GM18870 (cell line): Measurements from ENCODE around the gene USP3.

Experiments used
- ATAC-seq: cut with Tn5 transposase; IDR thresholded peaks from one replicate; pipeline ENCODE4 v1.9.1; 2021; ENCODE audit warnings: moderate library complexity; ENCODE audit not compliant: unreplicated experiment

USP3 gene

GRCh38 chr15:63582718-63583426, 78.5 kb downstream of the USP3 start:
- ATAC-seq, result no peak

- no peak for ATAC-seq
These were observed 82.4 kb downstream of the USP3 start for GRCh38 chr15:63586790-63587189.

GRCh38 chr15:63587527-63587926, 83.1 kb downstream of the USP3 start:
- no peak for ATAC-seq

GRCh38 chr15:63588826-63589225, 84.4 kb downstream of the USP3 start:
- no peak for ATAC-seq

- ATAC-seq, result no peak
These were observed 89.6 kb downstream of the USP3 start for GRCh38 chr15:63593705-63594671.

GRCh38 chr15:63595065-63595464, 90.7 kb downstream of the USP3 start:
- no peak for ATAC-seq

- ATAC-seq, result no peak
These were observed 91.3 kb downstream of the USP3 start for GRCh38 chr15:63595688-63596087.

GRCh38 chr15:63596676-63597037, 92.3 kb downstream of the USP3 start:
- ATAC-seq, result no peak

GRCh38 chr15:63597038-63597790, 92.8 kb downstream of the USP3 start, which contains the start of gene FBXL22:
TSS of gene FBXL22 (plus strand) at chr15:63597387. CDS start at chr15:63597393, 6 bp downstream.
- no peak for ATAC-seq

- ATAC-seq, result no peak
These were observed 93.4 kb downstream of the USP3 start for GRCh38 chr15:63597821-63598220.

- ATAC-seq, result no peak
These were observed 94.3 kb downstream of the USP3 start for GRCh38 chr15:63598473-63599400.

- ATAC-seq, result no peak
These were observed 95.1 kb downstream of the USP3 start for GRCh38 chr15:63599401-63600000.

GRCh38 chr15:63600001-63600615, 95.7 kb downstream of the USP3 start:
- ATAC-seq, result no peak

- ATAC-seq, result peak; percentile 66
These were observed 96.2 kb downstream of the USP3 start for GRCh38 chr15:63600616-63601025.

- peak; percentile 8 for ATAC-seq
These were observed 96.8 kb downstream of the USP3 start for GRCh38 chr15:63601026-63601703.

- ATAC-seq, result no peak
These were observed 97.4 kb downstream of the USP3 start for GRCh38 chr15:63601704-63602185.

- ATAC-seq, result no peak
These were observed 98.2 kb downstream of the USP3 start for GRCh38 chr15:63602595-63602994.

- no peak for ATAC-seq
These were observed 99.1 kb downstream of the USP3 start for GRCh38 chr15:63603516-63603915.

- ATAC-seq, result no peak
These were observed 99.9 kb downstream of the USP3 start for GRCh38 chr15:63604281-63604680.
